IPS-18c (cell line): ENCODE data around the gene CCDC9B.

Source experiments
- H3K4me3 ChIP-seq: 2 replicates; pipeline ENCODE4 v1.7.0; 2013; ENCODE audit warnings: low read depth, mild to moderate bottlenecking, low read length, moderate library complexity; ENCODE audit not compliant: insufficient read depth
- H3K9me3 ChIP-seq: one replicate; pipeline ENCODE4 v1.6.1; 2013; ENCODE audit warnings: mild to moderate bottlenecking, low read length, moderate library complexity; ENCODE audit not compliant: control insufficient read depth, insufficient read depth

The CCDC9B gene

GRCh38 chr15:40292246-40292645, 48.5 kb downstream of the CCDC9B start:
- no peaks in the 10 kb centered on the region for H3K9me3 ChIP-seq
- no peak overlapping the region for H3K4me3 ChIP-seq

GRCh38 chr15:40290918-40291574, 49.7 kb downstream of the CCDC9B start:
- H3K9me3 ChIP-seq: no peaks in the 10 kb centered on the region
- H3K4me3 ChIP-seq: peak overlapping the region; percentile 55

- no peak overlapping the region for H3K4me3 ChIP-seq
- H3K9me3 ChIP-seq: no peaks in the 10 kb centered on the region
Measured at GRCh38 chr15:40290545-40290917, 50.2 kb downstream of the CCDC9B start.

- Histone ChIP-seq H3K4me3 (no peak overlapping the region), H3K9me3 (no peaks in the 10 kb centered on the region)
Measured at GRCh38 chr15:40289140-40289775, 51.5 kb downstream of the CCDC9B start.

DNA sequence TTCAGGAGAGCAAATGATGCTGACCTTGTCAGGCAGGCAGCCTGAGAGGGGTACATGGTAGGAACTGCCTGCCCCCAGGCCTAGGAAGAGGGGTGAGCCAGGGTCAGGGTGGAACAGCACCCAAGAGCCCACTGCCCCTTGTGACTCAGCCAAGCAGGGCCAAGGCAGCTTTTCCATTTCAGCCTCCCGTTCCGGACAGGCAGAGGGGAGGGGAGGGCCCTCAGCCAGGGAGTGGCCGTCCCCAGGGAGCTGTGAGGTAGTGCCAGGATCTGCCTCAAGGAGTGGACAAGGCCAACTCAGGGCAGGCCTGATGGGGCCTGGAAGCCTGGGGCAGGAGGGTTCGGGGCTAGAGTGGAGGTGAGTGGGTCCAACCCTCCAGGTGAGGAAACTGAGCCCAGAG, 52.8 kb downstream of the CCDC9B start:
- Histone ChIP-seq H3K4me3 (no peak overlapping the region), H3K9me3 (no peaks in the 10 kb centered on the region)

- Histone ChIP-seq H3K9me3 (no peaks in the 10 kb centered on the region), H3K4me3 (no peak overlapping the region)
Measured at GRCh38 chr15:40287505-40287904, 53.2 kb downstream of the CCDC9B start.

GRCh38 chr15:40286794-40287193, 53.9 kb downstream of the CCDC9B start:
- H3K9me3 ChIP-seq: no peaks in the 10 kb centered on the region
- no peak overlapping the region for H3K4me3 ChIP-seq

GRCh38 chr15:40286061-40286532, 54.6 kb downstream of the CCDC9B start:
- Histone ChIP-seq H3K4me3 (no peak overlapping the region; the same call in 1 of the 2 replicates), H3K9me3 (no peaks in the 10 kb centered on the region)

GRCh38 chr15:40285554-40286011, 55.2 kb downstream of the CCDC9B start:
- Histone ChIP-seq H3K9me3 (no peaks in the 10 kb centered on the region), H3K4me3 (no peak overlapping the region; the same call in 1 of the 2 replicates)

- Histone ChIP-seq H3K9me3 (no peaks in the 10 kb centered on the region), H3K4me3 (no peak overlapping the region)
Measured at GRCh38 chr15:40285151-40285550, 55.6 kb downstream of the CCDC9B start.

DNA sequence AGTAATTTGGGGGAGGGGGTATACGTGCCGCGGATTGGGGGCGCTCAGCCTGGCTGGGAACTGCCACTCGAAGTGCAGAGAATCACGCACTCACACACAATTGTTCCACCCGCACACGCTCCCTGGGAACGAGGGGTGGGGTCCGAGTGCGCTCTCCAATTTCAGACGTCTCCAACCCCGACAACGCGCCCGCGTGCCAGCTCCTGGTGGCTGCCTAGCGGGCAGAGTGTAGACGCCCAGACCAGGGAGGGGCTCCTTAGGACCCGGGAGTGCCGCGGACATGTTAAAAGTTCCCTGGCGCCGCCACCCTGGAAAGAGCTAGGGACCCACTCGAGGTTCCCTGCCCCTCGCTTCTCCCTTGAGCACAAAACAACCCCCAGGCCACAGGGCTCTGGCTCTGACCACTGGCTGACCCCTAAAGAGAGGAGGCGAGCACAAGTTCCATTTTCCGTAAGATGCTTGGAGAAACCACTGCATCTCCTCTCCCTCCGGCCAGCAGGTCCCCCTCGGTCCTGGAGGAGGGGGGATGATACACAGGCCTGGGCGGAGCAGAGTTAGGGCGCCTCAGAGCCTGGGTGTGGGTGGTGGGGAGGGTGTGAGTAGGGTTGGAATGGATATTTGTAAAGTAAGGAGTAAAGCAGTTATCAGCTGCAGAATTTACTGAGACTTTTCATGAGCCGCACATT, 57.0 kb downstream of the CCDC9B start:
- Histone ChIP-seq H3K9me3 (no peaks in the 10 kb centered on the region), H3K4me3 (peak overlapping the region; percentile 57; the same call in 1 of the 2 replicates)

DNA sequence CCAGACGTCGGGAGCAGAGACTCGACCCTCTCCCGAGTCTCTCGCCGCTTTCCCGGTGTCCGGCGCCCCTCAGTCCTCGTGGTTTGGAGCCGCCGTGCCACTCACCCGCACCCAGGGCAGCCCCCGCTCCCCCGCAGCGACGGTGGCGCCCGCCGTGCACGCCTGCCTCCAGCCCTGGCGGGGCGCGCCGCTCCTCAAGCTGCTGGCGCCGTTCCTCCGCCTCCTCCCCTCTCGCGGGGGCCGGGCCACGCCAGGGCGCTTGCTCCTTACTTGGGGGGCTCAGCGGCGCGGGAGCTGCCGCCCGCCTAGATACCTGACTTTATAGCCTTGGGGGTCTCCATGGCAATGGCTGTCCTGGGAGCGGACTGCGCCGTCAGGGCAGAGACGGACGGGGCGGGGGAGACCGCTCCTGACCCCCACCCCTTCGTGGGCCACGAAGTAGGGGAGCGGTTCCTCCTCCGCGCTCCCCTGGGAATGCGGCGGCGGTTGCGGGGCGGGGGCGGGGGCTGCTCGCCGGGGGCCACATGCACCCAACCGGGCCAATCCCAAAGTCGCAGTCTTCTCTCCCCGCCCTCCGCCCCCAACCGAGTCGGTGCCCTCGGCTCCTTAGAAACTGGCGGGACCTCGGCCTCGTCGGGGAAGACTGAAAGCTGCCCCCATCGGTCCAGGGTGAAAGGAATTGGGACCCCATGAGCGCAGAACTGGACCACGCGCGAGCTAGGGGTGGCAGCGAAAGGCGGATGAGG, 57.7 kb downstream of the CCDC9B start, which contains the start of gene ANKRD63:
Gene ANKRD63, minus strand, starts transcription at position 196 of the 746 bp plus-strand sequence. CDS start 478 bp downstream, outside the sequence.
- Histone ChIP-seq H3K9me3 (no peaks in the 10 kb centered on the region), H3K4me3 (peak within 1 kb of the TSS; percentile 57)

GRCh38 chr15:40282147-40282868, 58.4 kb downstream of the CCDC9B start:
- no peaks in the 10 kb centered on the region for H3K9me3 ChIP-seq
- H3K4me3 ChIP-seq: peak overlapping the region; percentile 57

- peak overlapping the region; percentile 57 for H3K4me3 ChIP-seq
Measured at GRCh38 chr15:40281801-40282146, 59.0 kb downstream of the CCDC9B start.

More at GRCh38 chr15:40281801-40282146, 59.0 kb downstream of the CCDC9B start:
- H3K9me3 ChIP-seq: no peaks in the 10 kb centered on the region
